ENCODE data around the gene BCL2.
"Not testable (repeated sequence)": the region's sequence is repeated elsewhere in the genome, so short reads cannot be mapped to it uniquely, and the experiment has no call there.

Gene BCL2

DNA sequence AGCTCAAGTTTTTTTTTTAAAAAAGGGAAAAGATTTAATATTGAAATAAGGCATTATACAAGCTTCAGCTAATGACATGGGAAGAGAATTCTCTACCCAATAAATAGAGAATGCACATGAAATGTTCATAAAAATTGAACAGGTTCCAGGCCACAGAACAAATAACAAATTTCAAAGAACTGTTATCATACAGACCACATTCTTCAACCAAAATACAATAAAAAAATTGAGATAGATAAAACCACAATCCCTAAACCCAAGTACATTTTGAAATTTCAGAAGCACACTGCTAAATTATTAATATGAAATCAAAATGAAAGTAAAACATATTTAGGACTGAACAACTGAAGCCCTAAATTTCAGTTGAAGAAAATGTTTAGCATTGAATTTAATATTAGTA, 89.6 kb downstream of the BCL2 start:
- no peak for DNase-seq

DNA sequence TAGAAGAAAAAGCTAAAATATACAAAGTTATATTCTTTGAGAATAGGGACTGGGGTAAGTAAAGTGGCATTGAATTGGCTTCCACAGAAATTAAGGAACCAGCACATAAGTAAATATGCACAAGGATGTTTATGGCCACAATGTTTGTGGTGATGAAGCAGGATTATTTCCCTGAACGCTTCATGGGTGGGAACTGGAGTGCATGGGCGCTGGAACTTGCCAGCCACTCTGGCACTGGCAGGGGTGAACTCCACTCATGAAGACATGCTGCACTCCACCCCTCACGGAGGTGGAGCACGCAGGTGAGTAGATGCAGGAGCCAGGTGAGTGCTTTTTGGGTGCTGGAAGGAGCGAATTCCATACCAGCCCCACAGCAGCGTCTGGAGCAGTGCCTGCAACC, 94.1 kb downstream of the BCL2 start:
- DNase-seq, result no peak

GRCh38 chr18:63224630-63225029, 94.9 kb downstream of the BCL2 start:
- DNase-seq, result peak; percentile 59

DNA sequence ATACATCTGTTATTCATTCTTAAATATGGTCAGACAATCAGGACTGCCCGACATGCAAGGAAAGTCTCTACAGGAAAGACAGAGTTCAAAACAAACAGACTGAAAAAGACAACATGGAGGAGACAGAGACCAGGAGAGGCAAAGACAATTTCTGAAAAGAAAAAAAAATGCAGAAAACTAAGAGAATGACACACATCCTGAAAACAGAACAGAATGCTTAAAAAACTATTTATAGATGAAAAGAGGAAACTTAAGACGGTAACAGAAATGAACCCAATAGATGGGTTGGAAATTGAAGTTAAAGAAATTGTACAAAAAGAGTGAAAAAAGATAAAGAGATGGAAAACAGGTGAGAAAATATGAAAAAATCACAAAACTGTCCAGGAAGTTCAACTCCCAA, 95.7 kb downstream of the BCL2 start:
- DNase-seq, result no peak

DNA sequence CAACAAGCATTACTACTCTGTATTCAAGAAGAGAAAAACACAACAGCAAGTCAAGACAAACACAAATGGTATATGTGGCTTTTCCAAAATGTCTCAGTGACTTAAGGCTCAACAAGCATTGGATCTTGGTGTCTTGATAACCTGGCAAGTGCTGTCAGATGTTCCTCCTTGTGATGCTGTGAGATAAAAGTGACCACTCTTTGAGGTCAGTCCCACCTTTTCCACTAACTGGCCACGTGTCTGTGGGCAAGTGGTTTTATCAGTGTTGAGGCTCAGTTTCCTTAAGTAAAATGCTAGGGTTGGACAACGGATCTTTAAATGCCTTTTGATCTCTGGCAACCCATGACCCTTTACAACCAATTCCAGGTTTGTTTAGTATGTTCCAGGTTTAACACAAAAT, 98.7 kb downstream of the BCL2 start:
- no peak for DNase-seq

DNA sequence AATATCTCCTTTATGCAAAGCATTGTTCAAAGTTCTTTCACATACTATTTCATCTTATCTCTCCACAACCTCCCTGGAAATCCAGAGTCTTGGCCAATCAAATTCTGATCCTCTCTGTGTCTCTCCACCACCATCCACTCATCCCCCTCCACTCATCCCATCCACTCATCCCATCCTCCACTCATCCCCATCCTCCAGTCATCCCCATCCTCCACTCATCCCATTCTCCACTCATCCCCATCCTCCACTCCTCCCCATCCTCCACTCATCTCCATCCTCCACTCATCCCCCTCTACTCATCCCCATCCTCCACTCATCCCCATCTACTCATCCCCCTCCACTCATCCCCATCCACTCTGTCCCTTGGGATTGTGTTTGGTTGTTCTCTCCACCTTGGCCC, 101.1 kb downstream of the BCL2 start:
- no peak for DNase-seq

- peak; percentile 45 for DNase-seq
These were observed 102.9 kb downstream of the BCL2 start for GRCh38 chr18:63216516-63217311.

- no peak for DNase-seq
These were observed 105.5 kb downstream of the BCL2 start for GRCh38 chr18:63213936-63214671.

DNA sequence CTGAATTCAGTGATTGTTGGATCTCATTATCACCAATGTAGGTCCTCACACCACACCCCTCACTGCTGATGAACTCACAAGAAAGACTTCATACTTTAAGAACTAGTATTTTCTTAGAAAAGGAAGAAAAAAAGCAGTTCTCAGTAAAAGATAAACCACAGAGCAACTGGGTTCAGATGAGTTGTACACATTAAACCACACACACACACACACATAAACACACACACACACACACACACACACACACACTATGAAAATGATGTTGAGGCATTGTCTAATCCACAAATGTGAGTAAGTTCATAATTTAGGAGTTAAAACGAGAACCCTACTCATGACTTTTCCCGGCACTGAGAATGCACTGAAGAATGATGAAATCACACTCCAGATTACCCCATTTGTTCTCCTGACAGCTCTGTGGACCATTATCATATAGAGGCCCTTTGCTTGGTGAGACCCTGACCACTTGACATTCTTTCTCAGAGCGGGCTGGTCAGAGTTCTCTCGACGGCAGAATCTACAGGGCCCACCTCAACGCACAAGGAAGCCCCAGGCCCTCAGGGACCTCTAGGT, 106.2 kb downstream of the BCL2 start:
- peak; percentile 48 for DNase-seq

GRCh38 chr18:63210521-63210920, 109.0 kb downstream of the BCL2 start:
- DNase-seq, result no peak

DNA sequence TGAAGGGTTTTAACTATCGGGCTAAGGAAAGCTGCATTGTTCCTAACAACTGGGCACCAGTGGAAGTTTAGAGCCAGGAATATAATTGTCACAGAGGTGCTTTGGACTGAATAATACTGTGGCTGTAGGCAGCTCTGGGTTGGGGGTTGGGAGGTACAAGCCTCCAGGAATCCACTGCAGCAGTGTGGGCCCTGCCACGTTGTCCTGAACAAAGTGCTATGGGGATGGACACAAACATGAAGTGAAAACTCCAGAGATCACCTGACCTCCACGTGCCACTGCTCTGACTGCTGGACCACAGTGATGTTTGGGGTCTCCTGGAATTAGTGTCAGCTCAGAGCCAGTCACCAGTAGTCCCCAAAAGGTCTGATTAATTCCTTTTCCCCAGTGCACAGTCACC, 110.9 kb downstream of the BCL2 start:
- no peak for DNase-seq

DNA sequence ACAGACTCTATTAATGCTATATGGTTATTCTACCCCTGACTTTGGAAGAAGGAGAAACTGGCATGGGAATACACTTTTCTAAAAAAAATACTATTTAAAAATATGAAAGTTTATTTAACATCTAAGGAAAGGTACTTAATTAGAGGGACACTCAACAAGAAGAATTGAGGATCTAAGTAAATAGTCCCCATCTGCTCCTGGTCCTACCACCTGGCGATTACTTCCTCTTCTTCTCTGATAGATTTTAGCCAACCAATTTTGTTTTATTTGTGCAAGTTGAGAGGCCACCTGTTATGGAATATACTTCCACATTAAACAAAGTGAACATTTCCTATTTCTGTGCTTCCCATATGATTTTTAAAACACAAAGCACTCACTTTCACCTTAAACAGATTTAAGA, 111.7 kb downstream of the BCL2 start:
- DNase-seq, result no peak

GRCh38 chr18:63207143-63207790, 112.3 kb downstream of the BCL2 start:
- DNase-seq, result peak; percentile 40

GRCh38 chr18:63206433-63207142, 113.0 kb downstream of the BCL2 start:
- DNase-seq, result no peak

DNA sequence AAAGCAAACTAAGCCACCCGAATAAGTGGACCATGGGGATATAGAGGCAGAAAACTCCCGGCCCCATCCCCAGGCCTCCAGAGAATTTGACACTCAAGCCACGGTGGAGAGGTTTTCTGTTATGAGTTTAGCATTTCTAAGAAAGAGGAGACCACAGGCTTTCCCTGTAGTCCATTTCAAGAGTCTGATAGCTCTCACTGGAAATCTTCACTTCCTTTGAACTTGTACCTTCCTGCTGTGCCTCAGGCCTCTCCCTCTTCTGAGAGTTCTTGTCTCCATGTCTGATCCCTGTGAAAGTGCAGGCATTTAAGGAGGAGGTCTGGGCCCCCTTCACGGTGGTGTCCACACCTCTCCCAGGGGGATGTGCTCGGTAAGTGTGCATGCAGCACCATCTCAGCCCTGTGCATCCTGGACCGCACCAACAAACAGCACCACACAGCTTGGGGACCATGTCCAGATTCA, 113.7 kb downstream of the BCL2 start:
- no peak for DNase-seq

GRCh38 chr18:63203497-63203896, 116.1 kb downstream of the BCL2 start:
- no peak for DNase-seq

DNA sequence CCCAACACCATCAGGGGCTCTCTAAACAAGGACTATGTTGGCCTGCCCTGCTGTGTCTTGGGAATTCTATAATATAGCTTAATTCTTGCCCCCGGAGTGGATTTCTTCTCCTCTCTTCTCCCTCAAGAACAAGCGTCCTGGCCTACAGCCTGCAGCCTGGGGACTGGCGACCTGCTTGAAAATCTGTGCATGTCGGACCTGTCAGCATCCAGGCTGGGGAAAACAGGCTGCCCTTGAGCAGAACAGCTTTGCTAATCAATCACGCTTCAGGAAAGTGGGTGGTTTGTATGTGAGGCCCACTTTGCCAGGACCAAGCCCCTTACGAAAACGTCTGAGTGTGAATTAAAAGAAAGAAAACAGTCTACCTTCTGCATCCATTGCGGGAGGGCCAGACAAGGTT, 116.7 kb downstream of the BCL2 start:
- no peak for DNase-seq

DNA sequence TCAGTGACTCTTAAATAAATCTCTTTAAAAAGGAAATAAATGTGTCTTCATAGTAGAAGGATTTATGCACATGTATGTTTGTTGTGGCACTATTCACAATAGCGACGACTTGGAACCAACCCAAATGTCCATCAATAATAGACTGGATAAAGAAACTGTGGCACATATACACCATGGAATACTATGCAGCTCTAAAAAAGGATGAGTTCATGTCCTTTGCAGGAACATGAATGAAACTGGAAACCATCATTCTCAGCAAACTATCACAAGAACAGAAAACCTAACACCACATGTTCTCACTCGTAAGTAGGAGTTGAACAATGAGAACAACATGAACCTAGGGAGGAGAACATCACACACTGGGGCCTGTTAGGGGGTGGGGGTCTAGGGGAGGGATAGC, 118.1 kb downstream of the BCL2 start:
- not testable (repeated sequence) for DNase-seq

DNA sequence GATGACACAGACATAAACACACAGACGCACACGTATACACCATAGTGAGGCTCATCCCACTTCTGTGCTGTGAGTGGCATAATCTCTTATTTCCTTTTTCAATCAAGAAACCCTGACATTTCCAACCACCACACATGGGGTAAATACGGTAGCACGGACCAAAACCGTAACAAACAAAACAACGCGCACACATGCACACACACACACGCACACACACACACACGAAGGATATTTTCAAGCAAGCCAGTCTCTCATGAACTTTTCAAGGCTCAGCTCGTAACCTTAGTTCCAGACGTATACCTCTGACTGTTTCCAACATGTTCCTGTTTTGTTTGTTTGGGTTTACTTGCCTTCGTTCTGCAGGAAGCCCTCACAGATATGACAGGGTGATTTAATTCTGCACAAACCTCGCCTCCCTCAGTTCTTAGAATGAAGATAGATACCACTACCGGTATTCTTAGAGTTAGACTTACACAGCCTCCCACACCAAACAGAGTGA, 119.8 kb downstream of the BCL2 start:
- DNase-seq, result peak; percentile 55

DNA sequence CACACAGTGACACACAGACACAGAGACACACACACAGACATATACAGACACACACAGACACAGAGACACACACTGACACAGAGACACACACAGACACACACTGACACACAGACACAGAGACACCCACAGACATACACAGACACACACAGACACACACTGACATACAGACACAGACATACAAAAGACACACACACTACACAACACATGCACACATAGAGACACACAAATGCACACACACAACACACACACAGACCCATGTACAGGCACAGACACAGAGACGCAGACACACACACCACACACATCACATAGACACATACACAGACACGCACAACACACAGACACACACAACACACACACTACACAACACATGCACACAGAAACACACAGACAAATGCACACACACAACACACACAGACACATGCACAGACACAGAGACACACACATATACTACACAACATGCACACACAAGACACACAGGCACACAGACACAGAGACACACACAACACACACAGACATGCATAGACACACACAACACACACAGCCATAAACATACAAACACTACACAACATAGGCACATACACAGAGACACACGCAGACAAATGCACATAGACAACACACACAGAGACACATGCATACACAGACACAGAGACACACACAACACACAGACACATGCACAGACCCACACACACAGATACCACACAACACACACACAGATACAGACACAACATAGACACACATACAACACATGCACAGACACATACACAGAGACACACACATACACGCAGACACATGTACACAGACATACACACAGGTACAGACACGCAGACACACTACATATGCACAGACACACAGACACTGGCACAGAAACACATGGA, 120.5 kb downstream of the BCL2 start:
- no peak for DNase-seq

GRCh38 chr18:63198098-63198760, 121.3 kb downstream of the BCL2 start:
- DNase-seq, result no peak
